HEK293 (cell line): ENCODE measurements around the gene CMC4.

Experiments used
- CTCF ChIA-PET: fragments of 350-600 bp; formaldehyde crosslinking; extraction: SDS; loops from one replicate; lab custom pipeline; 2021; ENCODE audit warnings: antibody characterized with exemption; lab: Yijun Ruan, JAX
- POLR2A ChIA-PET: fragments of 300-600 bp; formaldehyde crosslinking; extraction: SDS; loops from one replicate; lab custom pipeline; 2020; ENCODE audit warnings: antibody characterized with exemption, inconsistent platforms; lab: Yijun Ruan, JAX
- H3K27ac ChIP-seq: fragments of 200-500 bp; sonication (Bioruptor generic); 2 replicates; pipeline ENCODE4 v1.5.1; 2014; ENCODE audit warnings: low read depth, low read length, control low read depth, inconsistent platforms; ENCODE audit errors: extremely low read depth
- H3K36me3 ChIP-seq, 2 experiments: fragments of 200-500 bp in 1 of 2; sonication (Bioruptor generic) in 1 of 2; 1 replicate in 1 of 2; 2 replicates in 1 of 2; pipeline ENCODE4 v1.5.1; 2014 to 2017; ENCODE audit warnings: inconsistent platforms in 2 of 2, low read length in 2 of 2; ENCODE audit not compliant: control insufficient read depth in 2 of 2, insufficient read depth in 1 of 2
- H3K4me1 ChIP-seq: fragments of 200-500 bp; sonication (Bioruptor generic); 2 replicates; pipeline ENCODE4 v1.5.1; 2014; ENCODE audit warnings: mild to moderate bottlenecking, low read length, inconsistent platforms; ENCODE audit not compliant: control insufficient read depth, insufficient read depth
- H3K4me3 ChIP-seq: 2 replicates; pipeline ENCODE4 v1.5.1; 2011; ENCODE audit warnings: low read depth, mild to moderate bottlenecking, control low read depth, low read length, moderate library complexity
- H3K9me3 ChIP-seq: fragments of 200-500 bp; sonication (Bioruptor generic); 2 replicates; pipeline ENCODE4 v1.5.1; 2014; ENCODE audit warnings: low read depth, low read length, inconsistent platforms; ENCODE audit not compliant: control insufficient read depth, insufficient read depth
- BCL11B ChIP-seq: fragments of 450-650 bp; formaldehyde crosslinking; IDR thresholded peaks from 2 replicates; pipeline ENCODE4 v1.5.1; 2016; ENCODE audit warnings: low read depth, missing biosample characterization, missing genetic modification characterization
- EGR2 ChIP-seq: fragments of 450-650 bp; formaldehyde crosslinking; IDR thresholded peaks from 2 replicates; pipeline ENCODE4 v1.5.1; 2016; ENCODE audit warnings: low read depth, missing biosample characterization, missing genetic modification characterization
- GLI2 ChIP-seq: fragments of 450-650 bp; formaldehyde crosslinking; IDR thresholded peaks from 2 replicates; pipeline ENCODE4; 2017; ENCODE audit warnings: missing biosample characterization, missing genetic modification characterization, low read depth, borderline replicate concordance
- GLIS2 ChIP-seq: fragments of 450-650 bp; formaldehyde crosslinking; IDR thresholded peaks from 2 replicates; pipeline ENCODE4 v1.5.1; 2016; ENCODE audit warnings: missing biosample characterization, missing genetic modification characterization
- KLF16 ChIP-seq: fragments of 450-650 bp; formaldehyde crosslinking; IDR thresholded peaks from 2 replicates; pipeline ENCODE4 v1.5.1; 2017; ENCODE audit warnings: missing biosample characterization, missing genetic modification characterization
- KLF7 ChIP-seq: fragments of 450-650 bp; formaldehyde crosslinking; IDR thresholded peaks from 2 replicates; pipeline ENCODE4 v1.5.1; 2016; ENCODE audit warnings: missing biosample characterization, missing genetic modification characterization, borderline replicate concordance
- MZF1 ChIP-seq: fragments of 450-650 bp; formaldehyde crosslinking; IDR thresholded peaks from 2 replicates; pipeline ENCODE4 v1.5.1; 2017; ENCODE audit warnings: missing biosample characterization, missing genetic modification characterization, borderline replicate concordance
- WT1 ChIP-seq: fragments of 450-650 bp; formaldehyde crosslinking; IDR thresholded peaks from 2 replicates; pipeline ENCODE4 v1.5.1; 2016; ENCODE audit warnings: missing biosample characterization, missing genetic modification characterization
- ZBTB20 ChIP-seq: fragments of 450-650 bp; formaldehyde crosslinking; IDR thresholded peaks from 2 replicates; pipeline ENCODE4 v1.5.1; 2016; ENCODE audit warnings: missing biosample characterization, missing genetic modification characterization
- ZBTB21 ChIP-seq: fragments of 450-650 bp; formaldehyde crosslinking; IDR thresholded peaks from 2 replicates; pipeline ENCODE4 v1.5.1; 2017; ENCODE audit warnings: missing biosample characterization, missing genetic modification characterization
- ZBTB7A ChIP-seq: fragments of 450-650 bp; formaldehyde crosslinking; IDR thresholded peaks from 2 replicates; pipeline ENCODE4 v1.5.1; 2016; ENCODE audit warnings: low read depth, missing biosample characterization, missing genetic modification characterization
- ZNF138 ChIP-seq: fragments of 450-650 bp; formaldehyde crosslinking; IDR thresholded peaks from 2 replicates; pipeline ENCODE4 v1.5.1; 2016; ENCODE audit warnings: missing biosample characterization, missing genetic modification characterization, borderline replicate concordance
- ZNF140 ChIP-seq: fragments of 450-650 bp; formaldehyde crosslinking; IDR thresholded peaks from 2 replicates; pipeline ENCODE4 v1.5.1; 2016; ENCODE audit warnings: missing biosample characterization, missing genetic modification characterization
- ZNF184 ChIP-seq: fragments of 450-650 bp; IDR thresholded peaks from 2 replicates; pipeline ENCODE4 v1.5.1; 2018; ENCODE audit warnings: missing biosample characterization, mild to moderate bottlenecking, missing genetic modification characterization
- ZNF19 ChIP-seq: fragments of 450-650 bp; formaldehyde crosslinking; IDR thresholded peaks from 2 replicates; pipeline ENCODE4; 2016; ENCODE audit warnings: missing biosample characterization, missing genetic modification characterization, low read depth
- ZNF214 ChIP-seq: fragments of 450-650 bp; formaldehyde crosslinking; IDR thresholded peaks from 2 replicates; pipeline ENCODE4 v1.5.1; 2017; ENCODE audit warnings: missing biosample characterization, mild to moderate bottlenecking, missing genetic modification characterization, borderline replicate concordance
- ZNF221 ChIP-seq: fragments of 450-650 bp; formaldehyde crosslinking; IDR thresholded peaks from 2 replicates; pipeline ENCODE4 v1.5.1; 2017; ENCODE audit warnings: missing biosample characterization, missing genetic modification characterization, borderline replicate concordance
- ZNF239 ChIP-seq: fragments of 450-650 bp; formaldehyde crosslinking; IDR thresholded peaks from 2 replicates; pipeline ENCODE4 v1.5.1; 2016; ENCODE audit warnings: missing biosample characterization, missing genetic modification characterization
- ZNF248 ChIP-seq: fragments of 450-650 bp; formaldehyde crosslinking; IDR thresholded peaks from 2 replicates; pipeline ENCODE4 v1.5.1; 2017; ENCODE audit warnings: missing biosample characterization, missing genetic modification characterization
- ZNF48 ChIP-seq: fragments of 450-650 bp; formaldehyde crosslinking; IDR thresholded peaks from 2 replicates; pipeline ENCODE4 v1.5.1; 2016; ENCODE audit warnings: missing biosample characterization, missing genetic modification characterization
- ZNF561 ChIP-seq: fragments of 450-650 bp; IDR thresholded peaks from 2 replicates; pipeline ENCODE4 v1.5.1; 2018; ENCODE audit warnings: missing biosample characterization, missing genetic modification characterization, borderline replicate concordance
- ZNF670 ChIP-seq: fragments of 450-650 bp; formaldehyde crosslinking; IDR thresholded peaks from 2 replicates; pipeline ENCODE4 v1.5.1; 2016; ENCODE audit warnings: missing biosample characterization, missing genetic modification characterization, low read depth
- ZNF677 ChIP-seq: fragments of 450-650 bp; IDR thresholded peaks from 2 replicates; pipeline ENCODE4 v1.5.0; 2018; ENCODE audit warnings: missing biosample characterization, mild to moderate bottlenecking, missing genetic modification characterization, moderate library complexity
- ZNF76 ChIP-seq: fragments of 450-650 bp; formaldehyde crosslinking; IDR thresholded peaks from 2 replicates; pipeline ENCODE4; 2016; ENCODE audit warnings: low read depth, missing biosample characterization, missing genetic modification characterization, borderline replicate concordance
- ZNF837 ChIP-seq: fragments of 450-650 bp; formaldehyde crosslinking; IDR thresholded peaks from 2 replicates; pipeline ENCODE4 v1.5.1; 2016; ENCODE audit warnings: missing biosample characterization, missing genetic modification characterization
- ZNF843 ChIP-seq: fragments of 450-650 bp; formaldehyde crosslinking; IDR thresholded peaks from 2 replicates; pipeline ENCODE4 v1.5.1; 2016; ENCODE audit warnings: missing biosample characterization, missing genetic modification characterization
- TF ChIP-seq, protein P1 (sequence below): fragments of 450-650 bp; IDR thresholded peaks from 2 replicates; pipeline ENCODE4 v1.5.1; 2018; ENCODE audit warnings: missing biosample characterization, missing genetic modification characterization
- TF ChIP-seq, protein P2 (sequence below): fragments of 450-650 bp; formaldehyde crosslinking; IDR thresholded peaks from 2 replicates; pipeline ENCODE4 v1.5.1; 2016; ENCODE audit warnings: missing biosample characterization, missing genetic modification characterization
- TF ChIP-seq, protein P3 (sequence below): fragments of 450-650 bp; formaldehyde crosslinking; IDR thresholded peaks from 2 replicates; pipeline ENCODE4 v1.5.1; 2016; ENCODE audit warnings: missing biosample characterization, missing genetic modification characterization
- TF ChIP-seq, protein P4 (sequence below): fragments of 450-650 bp; formaldehyde crosslinking; IDR thresholded peaks from 2 replicates; pipeline ENCODE4 v1.5.1; 2016; ENCODE audit warnings: missing biosample characterization, missing genetic modification characterization
- TF ChIP-seq, protein P5 (sequence below): fragments of 450-650 bp; formaldehyde crosslinking; IDR thresholded peaks from 2 replicates; pipeline ENCODE4 v1.5.1; 2016; ENCODE audit warnings: missing biosample characterization, missing genetic modification characterization

CMC4 gene

DNA sequence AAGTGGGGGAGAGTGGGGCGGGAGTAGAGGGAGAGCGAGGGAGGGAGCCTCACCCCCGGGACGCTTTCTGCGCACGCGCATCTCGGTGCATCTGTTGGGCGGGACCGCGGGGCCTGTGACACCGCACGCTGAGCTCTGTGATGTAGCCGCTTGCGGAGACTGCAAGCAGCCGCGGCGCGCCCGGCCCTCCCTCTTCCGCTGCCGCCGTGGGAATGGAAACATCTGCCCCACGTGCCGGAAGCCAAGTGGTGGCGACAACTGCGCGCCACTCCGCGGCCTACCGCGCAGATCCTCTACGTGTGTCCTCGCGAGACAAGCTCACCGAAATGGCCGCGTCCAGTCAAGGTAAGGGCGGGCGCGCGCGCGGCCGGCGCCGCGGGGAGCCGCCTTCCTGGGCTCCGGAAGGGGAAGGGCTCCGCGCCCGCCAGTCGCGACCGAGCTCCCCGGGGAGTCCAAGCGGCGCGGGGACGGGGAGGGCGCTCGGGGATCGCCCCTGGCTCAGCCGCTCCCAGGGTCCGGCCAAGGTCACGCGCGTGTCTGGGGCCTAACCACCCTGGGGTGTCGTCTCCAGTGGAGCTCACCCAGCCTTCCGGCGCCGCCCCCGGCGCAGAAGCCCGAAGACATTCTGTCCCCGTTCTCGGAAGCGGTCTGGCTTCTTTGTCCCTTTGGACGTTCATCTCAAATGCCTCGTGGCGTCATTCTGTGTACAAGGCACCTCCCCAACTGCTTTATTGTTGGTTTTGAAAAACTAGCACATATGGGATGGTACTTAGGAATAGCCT lies 44.0 kb downstream of the CMC4 start, which contains the start of gene FUNDC2:
TSS of gene FUNDC2 (plus strand) at position 118 of the 782 bp plus-strand sequence. CDS start at position 213, 95 bp downstream.
- Histone ChIP-seq H3K4me1 (peaks cover 2% of the 10 kb centered on the region; the same call in 1 of the 2 replicates), H3K9me3 (no peaks in the 10 kb centered on the region), H3K36me3 (no peaks in the 10 kb centered on the region; a peak in 1 of 3 replicates), H3K27ac (peak within 1 kb of the TSS; percentile 99), H3K4me3 (peak within 1 kb of the TSS; percentile 72)
- ChIA-PET CTCF (interaction anchor here (0.6 to 2.5 kb wide), 3 partner anchors 22 to 31 kb away, joined by 4 to 6 read pairs (median 4); no protein-coding TSS in a partner anchor), POLR2A (interaction anchor here (0.6 to 1.4 kb wide), 12 partner anchors 9 to 1589 kb away, joined by 3 to 7 read pairs (median 4); partner anchors contain the start of genes BRCC3, CMC4 and MTCP1)
- TF ChIP-seq GLI2 (tag by site-specific recombination) (no peak), ZNF140 (no peak), BCL11B (tag by site-specific recombination) (0 out of 2 replicates have a peak, but pooled peaks have one; percentile 58), ZNF221 (tag by site-specific recombination) (no peak), ZBTB20 (peak; percentile 38; the same call in 1 of the 2 replicates), KLF16 (tag by site-specific recombination) (0 out of 2 replicates have a peak, but pooled peaks have one; percentile 41), ZNF138 (no peak), ZBTB7A (0 out of 2 replicates have a peak, but pooled peaks have one; percentile 23), ZNF239 (tag by site-specific recombination) (no peak), MZF1 (tag by site-specific recombination) (no peak), ZNF837 (tag by site-specific recombination) (no peak), ZNF561 (tag by site-specific recombination) (peak; percentile 74), ZNF48 (tag by site-specific recombination) (no peak), ZNF670 (tag by site-specific recombination) (no peak), ZNF19 (tag by site-specific recombination) (no peak), ZBTB21 (tag by site-specific recombination) (peak; percentile 42), WT1 (peak; percentile 49), ZNF76 (no peak; the same call in 1 of the 2 replicates), ZNF184 (no peak), GLIS2 (tag by site-specific recombination) (peak; percentile 86), ZNF214 (tag by site-specific recombination) (no peak), ZNF677 (tag by site-specific recombination) (no peak), KLF7 (tag by site-specific recombination) (peak; percentile 24; the same call in 1 of the 2 replicates), EGR2 (tag by site-specific recombination) (no peak; the same call in 1 of the 2 replicates), ZNF843 (tag by site-specific recombination) (no peak; the same call in 1 of the 2 replicates), ZNF248 (tag by site-specific recombination) (no peak)
- TF ChIP-seq, protein P1, sequence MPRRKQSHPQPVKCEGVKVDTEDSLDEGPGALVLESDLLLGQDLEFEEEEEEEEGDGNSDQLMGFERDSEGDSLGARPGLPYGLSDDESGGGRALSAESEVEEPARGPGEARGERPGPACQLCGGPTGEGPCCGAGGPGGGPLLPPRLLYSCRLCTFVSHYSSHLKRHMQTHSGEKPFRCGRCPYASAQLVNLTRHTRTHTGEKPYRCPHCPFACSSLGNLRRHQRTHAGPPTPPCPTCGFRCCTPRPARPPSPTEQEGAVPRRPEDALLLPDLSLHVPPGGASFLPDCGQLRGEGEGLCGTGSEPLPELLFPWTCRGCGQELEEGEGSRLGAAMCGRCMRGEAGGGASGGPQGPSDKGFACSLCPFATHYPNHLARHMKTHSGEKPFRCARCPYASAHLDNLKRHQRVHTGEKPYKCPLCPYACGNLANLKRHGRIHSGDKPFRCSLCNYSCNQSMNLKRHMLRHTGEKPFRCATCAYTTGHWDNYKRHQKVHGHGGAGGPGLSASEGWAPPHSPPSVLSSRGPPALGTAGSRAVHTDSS = no peak
- TF ChIP-seq, protein P2, sequence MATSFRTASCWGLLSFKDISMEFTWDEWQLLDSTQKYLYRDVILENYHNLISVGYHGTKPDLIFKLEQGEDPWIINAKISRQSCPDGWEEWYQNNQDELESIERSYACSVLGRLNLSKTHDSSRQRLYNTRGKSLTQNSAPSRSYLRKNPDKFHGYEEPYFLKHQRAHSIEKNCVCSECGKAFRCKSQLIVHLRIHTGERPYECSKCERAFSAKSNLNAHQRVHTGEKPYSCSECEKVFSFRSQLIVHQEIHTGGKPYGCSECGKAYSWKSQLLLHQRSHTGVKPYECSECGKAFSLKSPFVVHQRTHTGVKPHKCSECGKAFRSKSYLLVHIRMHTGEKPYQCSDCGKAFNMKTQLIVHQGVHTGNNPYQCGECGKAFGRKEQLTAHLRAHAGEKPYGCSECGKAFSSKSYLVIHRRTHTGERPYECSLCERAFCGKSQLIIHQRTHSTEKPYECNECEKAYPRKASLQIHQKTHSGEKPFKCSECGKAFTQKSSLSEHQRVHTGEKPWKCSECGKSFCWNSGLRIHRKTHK = no peak
- TF ChIP-seq, protein P3, sequence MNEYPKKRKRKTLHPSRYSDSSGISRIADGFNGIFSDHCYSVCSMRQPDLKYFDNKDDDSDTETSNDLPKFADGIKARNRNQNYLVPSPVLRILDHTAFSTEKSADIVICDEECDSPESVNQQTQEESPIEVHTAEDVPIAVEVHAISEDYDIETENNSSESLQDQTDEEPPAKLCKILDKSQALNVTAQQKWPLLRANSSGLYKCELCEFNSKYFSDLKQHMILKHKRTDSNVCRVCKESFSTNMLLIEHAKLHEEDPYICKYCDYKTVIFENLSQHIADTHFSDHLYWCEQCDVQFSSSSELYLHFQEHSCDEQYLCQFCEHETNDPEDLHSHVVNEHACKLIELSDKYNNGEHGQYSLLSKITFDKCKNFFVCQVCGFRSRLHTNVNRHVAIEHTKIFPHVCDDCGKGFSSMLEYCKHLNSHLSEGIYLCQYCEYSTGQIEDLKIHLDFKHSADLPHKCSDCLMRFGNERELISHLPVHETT (tag by site-specific recombination) = no peak
- TF ChIP-seq, protein P4, sequence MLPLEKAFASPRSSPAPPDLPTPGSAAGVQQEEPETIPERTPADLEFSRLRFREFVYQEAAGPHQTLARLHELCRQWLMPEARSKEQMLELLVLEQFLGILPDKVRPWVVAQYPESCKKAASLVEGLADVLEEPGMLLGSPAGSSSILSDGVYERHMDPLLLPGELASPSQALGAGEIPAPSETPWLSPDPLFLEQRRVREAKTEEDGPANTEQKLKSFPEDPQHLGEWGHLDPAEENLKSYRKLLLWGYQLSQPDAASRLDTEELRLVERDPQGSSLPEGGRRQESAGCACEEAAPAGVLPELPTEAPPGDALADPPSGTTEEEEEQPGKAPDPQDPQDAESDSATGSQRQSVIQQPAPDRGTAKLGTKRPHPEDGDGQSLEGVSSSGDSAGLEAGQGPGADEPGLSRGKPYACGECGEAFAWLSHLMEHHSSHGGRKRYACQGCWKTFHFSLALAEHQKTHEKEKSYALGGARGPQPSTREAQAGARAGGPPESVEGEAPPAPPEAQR (tag by site-specific recombination) = no peak
- TF ChIP-seq, protein P5, sequence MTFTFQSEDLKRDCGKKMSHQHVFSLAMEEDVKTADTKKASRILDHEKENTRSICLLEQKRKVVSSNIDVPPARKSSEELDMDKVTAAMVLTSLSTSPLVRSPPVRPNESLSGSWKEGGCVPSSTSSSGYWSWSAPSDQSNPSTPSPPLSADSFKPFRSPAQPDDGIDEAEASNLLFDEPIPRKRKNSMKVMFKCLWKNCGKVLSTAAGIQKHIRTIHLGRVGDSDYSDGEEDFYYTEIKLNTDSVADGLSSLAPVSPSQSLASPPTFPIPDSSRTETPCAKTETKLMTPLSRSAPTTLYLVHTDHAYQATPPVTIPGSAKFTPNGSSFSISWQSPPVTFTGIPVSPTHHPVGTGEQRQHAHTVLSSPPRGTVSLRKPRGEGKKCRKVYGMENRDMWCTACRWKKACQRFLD (tag by site-specific recombination) = no peak
